NCI-H1694 (cell line): ENCODE measurements around the gene TOP2A.

Experiments used
- DNase-seq: peaks from one replicate; lab custom pipeline; 2025; lab: John Stamatoyannopoulos, UW

Gene TOP2A, protein sequence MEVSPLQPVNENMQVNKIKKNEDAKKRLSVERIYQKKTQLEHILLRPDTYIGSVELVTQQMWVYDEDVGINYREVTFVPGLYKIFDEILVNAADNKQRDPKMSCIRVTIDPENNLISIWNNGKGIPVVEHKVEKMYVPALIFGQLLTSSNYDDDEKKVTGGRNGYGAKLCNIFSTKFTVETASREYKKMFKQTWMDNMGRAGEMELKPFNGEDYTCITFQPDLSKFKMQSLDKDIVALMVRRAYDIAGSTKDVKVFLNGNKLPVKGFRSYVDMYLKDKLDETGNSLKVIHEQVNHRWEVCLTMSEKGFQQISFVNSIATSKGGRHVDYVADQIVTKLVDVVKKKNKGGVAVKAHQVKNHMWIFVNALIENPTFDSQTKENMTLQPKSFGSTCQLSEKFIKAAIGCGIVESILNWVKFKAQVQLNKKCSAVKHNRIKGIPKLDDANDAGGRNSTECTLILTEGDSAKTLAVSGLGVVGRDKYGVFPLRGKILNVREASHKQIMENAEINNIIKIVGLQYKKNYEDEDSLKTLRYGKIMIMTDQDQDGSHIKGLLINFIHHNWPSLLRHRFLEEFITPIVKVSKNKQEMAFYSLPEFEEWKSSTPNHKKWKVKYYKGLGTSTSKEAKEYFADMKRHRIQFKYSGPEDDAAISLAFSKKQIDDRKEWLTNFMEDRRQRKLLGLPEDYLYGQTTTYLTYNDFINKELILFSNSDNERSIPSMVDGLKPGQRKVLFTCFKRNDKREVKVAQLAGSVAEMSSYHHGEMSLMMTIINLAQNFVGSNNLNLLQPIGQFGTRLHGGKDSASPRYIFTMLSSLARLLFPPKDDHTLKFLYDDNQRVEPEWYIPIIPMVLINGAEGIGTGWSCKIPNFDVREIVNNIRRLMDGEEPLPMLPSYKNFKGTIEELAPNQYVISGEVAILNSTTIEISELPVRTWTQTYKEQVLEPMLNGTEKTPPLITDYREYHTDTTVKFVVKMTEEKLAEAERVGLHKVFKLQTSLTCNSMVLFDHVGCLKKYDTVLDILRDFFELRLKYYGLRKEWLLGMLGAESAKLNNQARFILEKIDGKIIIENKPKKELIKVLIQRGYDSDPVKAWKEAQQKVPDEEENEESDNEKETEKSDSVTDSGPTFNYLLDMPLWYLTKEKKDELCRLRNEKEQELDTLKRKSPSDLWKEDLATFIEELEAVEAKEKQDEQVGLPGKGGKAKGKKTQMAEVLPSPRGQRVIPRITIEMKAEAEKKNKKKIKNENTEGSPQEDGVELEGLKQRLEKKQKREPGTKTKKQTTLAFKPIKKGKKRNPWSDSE (N-terminal part only)

GRCh38 chr17:40417609-40418427 is at the start of gene TOP2A:
Gene TOP2A (minus strand): TSS chr17:40417896. CDS start chr17:40417791, 105 bp downstream.
- DNase-seq: peak; percentile 100

- DNase-seq: no peak
Measured at GRCh38 chr17:40467281-40467867, 49.7 kb upstream of the TOP2A start.

- DNase-seq: no peak
Measured at GRCh38 chr17:40466298-40466971, 48.7 kb upstream of the TOP2A start.

DNA sequence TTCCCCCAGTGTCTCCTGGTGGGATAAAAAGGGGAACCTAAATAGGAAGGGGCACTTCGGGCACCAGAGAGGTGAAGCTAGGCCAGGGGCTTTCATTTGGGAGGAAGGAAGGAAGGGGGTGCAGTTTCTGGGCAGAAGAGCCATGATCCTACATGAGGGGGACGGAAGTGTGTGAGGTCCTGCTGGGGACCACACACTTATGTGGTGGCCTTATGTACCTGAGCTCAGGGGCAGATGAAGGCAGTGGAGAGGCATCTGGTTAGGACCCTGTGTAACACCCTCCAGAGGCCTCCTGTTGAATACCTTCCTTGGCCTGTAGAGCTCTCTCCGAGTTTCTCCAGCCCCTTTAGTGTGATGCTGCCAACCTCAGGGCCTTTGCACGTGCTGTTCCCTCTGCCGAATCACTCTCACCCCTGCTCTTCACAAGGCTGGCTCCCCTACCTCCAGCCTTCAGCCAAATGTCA is 46.7 kb upstream of the TOP2A start:
- DNase-seq: no peak

DNA sequence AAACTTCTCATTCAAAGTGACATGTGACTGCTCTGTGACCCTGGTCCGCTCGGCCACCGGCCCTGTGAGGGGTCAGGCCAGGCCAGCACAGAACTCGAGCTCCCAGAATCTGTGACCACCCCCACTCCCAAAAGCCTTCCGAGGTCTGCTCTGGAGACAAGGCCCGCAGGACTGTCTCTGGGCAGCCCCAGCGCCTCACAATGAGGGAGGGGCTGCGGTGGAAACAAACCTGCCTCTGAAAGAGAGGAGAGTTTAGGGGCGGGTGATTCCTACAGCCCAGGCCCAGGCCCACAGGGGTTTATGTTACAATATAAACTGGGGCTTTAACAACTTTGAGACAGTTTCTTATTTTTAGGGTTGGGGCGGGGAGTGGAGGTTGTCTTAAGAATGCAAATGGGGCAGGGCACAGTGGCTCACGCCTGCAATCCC is 45.4 kb upstream of the TOP2A start:
- no peak for DNase-seq

- no peak for DNase-seq
Measured at GRCh38 chr17:40462343-40463121, 44.8 kb upstream of the TOP2A start.

GRCh38 chr17:40461732-40462342 is 44.1 kb upstream of the TOP2A start:
- DNase-seq: no peak

- no peak for DNase-seq
Measured at GRCh38 chr17:40460968-40461731, 43.5 kb upstream of the TOP2A start.

DNA sequence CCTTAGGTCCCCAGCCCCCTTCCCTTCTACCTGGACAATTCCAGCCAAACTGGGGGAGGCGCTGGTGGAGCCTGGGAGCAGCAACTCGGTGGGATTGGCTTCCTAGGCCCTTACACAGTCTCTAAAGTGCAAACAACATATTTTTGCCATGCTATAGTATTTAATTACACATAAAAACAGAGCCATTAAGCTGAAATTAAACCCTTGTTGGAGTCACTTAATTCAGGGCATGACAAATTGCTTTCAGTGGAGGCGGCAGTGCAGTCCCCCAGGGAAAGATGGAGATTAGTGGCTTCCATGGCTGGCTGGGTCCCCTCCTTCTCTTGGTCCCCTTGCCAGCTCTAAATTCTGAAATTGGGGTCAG is 42.9 kb upstream of the TOP2A start:
- DNase-seq: no peak

- no peak for DNase-seq
Measured at GRCh38 chr17:40459636-40460603, 42.2 kb upstream of the TOP2A start.

- DNase-seq: no peak
Measured at GRCh38 chr17:40458851-40459482, 41.3 kb upstream of the TOP2A start.

- DNase-seq: peak; percentile 32
Measured at GRCh38 chr17:40457964-40458791, 40.5 kb upstream of the TOP2A start.

DNA sequence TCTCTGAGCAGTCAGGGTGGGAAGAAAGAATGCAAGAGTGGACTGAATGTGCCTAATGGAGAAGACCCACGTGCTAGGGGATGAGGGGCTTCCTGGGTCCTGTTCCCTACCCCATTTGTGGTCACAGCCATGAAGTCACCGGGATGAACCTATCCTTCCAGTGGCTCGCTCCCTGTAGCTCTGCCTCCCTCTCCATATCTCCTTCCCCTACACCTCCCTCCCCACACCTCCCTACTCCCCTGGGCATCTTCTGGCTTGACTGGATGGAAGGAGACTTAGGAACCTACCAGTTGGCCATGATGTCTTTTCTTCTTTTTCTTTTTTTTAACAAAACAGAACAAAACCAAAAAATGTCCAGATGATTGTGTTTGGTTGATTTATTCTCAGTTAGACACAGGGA is 39.7 kb upstream of the TOP2A start:
- DNase-seq: no peak

- no peak for DNase-seq
Measured at GRCh38 chr17:40456396-40456951, 38.8 kb upstream of the TOP2A start.

GRCh38 chr17:40454613-40454995 is 36.9 kb upstream of the TOP2A start:
- DNase-seq: no peak
